ENCODE measurements around the gene GOLPH3L. TPM values are rescaled to one million over a fixed set of nuclear protein-coding genes. Genes with fewer than 3 reads are reported as not detected.

The GOLPH3L gene
- total RNA-seq, 1 donor from 2014 or later, result 29.3 TPM

GRCh38 chr1:150696590-150696989 lies 364 bp downstream of the GOLPH3L start:
- peak overlapping the region; percentile 98 for H3K4me3 Mint-ChIP-seq
- no peaks in the 10 kb centered on the region for H3K9me3 Mint-ChIP-seq
- H3K4me1 Mint-ChIP-seq, result peaks cover 7% of the 10 kb centered on the region
- H3K36me3 Mint-ChIP-seq, result peaks cover 10% of the 10 kb centered on the region
- H3K9ac ChIP-seq, result peak overlapping the region; percentile 30
- no peaks in the 10 kb centered on the region for H3F3A ChIP-seq (ENCODE audit: low read depth)
- peak overlapping the region; percentile 91 for H3K27ac Mint-ChIP-seq
- peaks cover 29% of the 10 kb centered on the region for H3K36me3 ChIP-seq
- H3K79me2 ChIP-seq (ENCODE audit: low read depth), result peaks cover 26% of the 10 kb centered on the region
- H3K4me3 ChIP-seq, result peak overlapping the region; percentile 87
- DNase-seq (ENCODE audit: low spot score), result peak; percentile 41
- H3K27ac ChIP-seq, result no peak overlapping the region
- H3K27me3 ChIP-seq, result no peaks in the 10 kb centered on the region
- H3K4me2 ChIP-seq, result peak overlapping the region; percentile 93
- no peaks in the 10 kb centered on the region for H3K9me3 ChIP-seq (ENCODE audit: low read depth)
- no peaks in the 10 kb centered on the region for H3K27me3 Mint-ChIP-seq (ENCODE audit: insufficient read depth, low read depth)
- H4K20me1 ChIP-seq (ENCODE audit: low read depth), result peaks cover 8% of the 10 kb centered on the region
- peak overlapping the region; percentile 74 for H2AFZ ChIP-seq (replicated peaks)
- TF ChIP-seq EZH2phosphoT487 (IDR thresholded peaks at IDR 0.05), result no peak
- TF ChIP-seq, protein P1, sequence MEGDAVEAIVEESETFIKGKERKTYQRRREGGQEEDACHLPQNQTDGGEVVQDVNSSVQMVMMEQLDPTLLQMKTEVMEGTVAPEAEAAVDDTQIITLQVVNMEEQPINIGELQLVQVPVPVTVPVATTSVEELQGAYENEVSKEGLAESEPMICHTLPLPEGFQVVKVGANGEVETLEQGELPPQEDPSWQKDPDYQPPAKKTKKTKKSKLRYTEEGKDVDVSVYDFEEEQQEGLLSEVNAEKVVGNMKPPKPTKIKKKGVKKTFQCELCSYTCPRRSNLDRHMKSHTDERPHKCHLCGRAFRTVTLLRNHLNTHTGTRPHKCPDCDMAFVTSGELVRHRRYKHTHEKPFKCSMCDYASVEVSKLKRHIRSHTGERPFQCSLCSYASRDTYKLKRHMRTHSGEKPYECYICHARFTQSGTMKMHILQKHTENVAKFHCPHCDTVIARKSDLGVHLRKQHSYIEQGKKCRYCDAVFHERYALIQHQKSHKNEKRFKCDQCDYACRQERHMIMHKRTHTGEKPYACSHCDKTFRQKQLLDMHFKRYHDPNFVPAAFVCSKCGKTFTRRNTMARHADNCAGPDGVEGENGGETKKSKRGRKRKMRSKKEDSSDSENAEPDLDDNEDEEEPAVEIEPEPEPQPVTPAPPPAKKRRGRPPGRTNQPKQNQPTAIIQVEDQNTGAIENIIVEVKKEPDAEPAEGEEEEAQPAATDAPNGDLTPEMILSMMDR (IDR thresholded peaks at IDR 0.05), result no peak
- peaks cover 10% of the 10 kb centered on the region for H3K4me1 ChIP-seq

- Mint-ChIP-seq H3K27ac (no peak overlapping the region), H3K4me3 (peak overlapping the region; percentile 98), H3K9me3 (no peaks in the 10 kb centered on the region), H3K36me3 (peaks cover 12% of the 10 kb centered on the region), H3K27me3 (ENCODE audit: insufficient read depth, low read depth) (no peaks in the 10 kb centered on the region), H3K4me1 (peaks cover 7% of the 10 kb centered on the region)
- Histone ChIP-seq H3F3A (ENCODE audit: low read depth) (no peaks in the 10 kb centered on the region), H3K4me2 (peak overlapping the region; percentile 93), H3K9me3 (ENCODE audit: low read depth) (no peaks in the 10 kb centered on the region), H3K4me1 (peaks cover 10% of the 10 kb centered on the region), H3K4me3 (peak overlapping the region; percentile 87), H2AFZ (replicated peaks) (no peak overlapping the region), H3K36me3 (peaks cover 31% of the 10 kb centered on the region), H3K27ac (no peak overlapping the region), H3K79me2 (ENCODE audit: low read depth) (peaks cover 26% of the 10 kb centered on the region), H3K9ac (peak overlapping the region; percentile 30), H4K20me1 (ENCODE audit: low read depth) (peaks cover 8% of the 10 kb centered on the region), H3K27me3 (no peaks in the 10 kb centered on the region)
- DNase-seq (ENCODE audit: low spot score), result no peak
- TF ChIP-seq EZH2phosphoT487 (IDR thresholded peaks at IDR 0.05), result no peak
- TF ChIP-seq EZH2 (IDR thresholded peaks at IDR 0.05), result no peak
- TF ChIP-seq, protein P1 (IDR thresholded peaks at IDR 0.05), result no peak
Observed at GRCh38 chr1:150696162-150696561, 792 bp downstream of the GOLPH3L start.

DNA sequence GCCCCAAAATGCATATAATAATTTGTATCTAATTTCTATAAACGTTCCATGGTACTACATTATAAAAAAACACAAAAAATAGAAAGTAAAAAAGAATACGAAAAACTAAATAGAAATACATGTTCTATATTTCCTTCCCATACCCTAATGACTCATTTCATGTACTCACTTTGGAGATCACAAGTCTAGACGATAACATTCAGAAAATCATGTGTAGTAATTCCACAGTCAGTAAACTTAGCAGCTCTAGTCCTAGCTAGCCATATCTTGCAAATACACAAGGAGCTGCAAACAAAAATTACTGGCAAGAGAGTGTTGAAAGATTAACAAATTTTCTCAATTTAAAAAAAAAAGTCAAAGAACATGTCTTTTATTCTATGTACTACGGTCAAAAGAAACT lies 1.4 kb downstream of the GOLPH3L start:
- Mint-ChIP-seq H3K4me3 (peak overlapping the region; percentile 69), H3K9me3 (no peaks in the 10 kb centered on the region), H3K4me1 (peaks cover 7% of the 10 kb centered on the region), H3K27me3 (ENCODE audit: insufficient read depth, low read depth) (no peaks in the 10 kb centered on the region), H3K36me3 (peaks cover 12% of the 10 kb centered on the region), H3K27ac (no peak overlapping the region)
- Histone ChIP-seq H3K4me2 (peak overlapping the region; percentile 93), H2AFZ (replicated peaks) (no peak overlapping the region), H3K27me3 (no peaks in the 10 kb centered on the region), H3K9me3 (ENCODE audit: low read depth) (no peaks in the 10 kb centered on the region), H3K27ac (no peak overlapping the region), H3K36me3 (peaks cover 31% of the 10 kb centered on the region), H3F3A (ENCODE audit: low read depth) (no peaks in the 10 kb centered on the region), H4K20me1 (ENCODE audit: low read depth) (peaks cover 8% of the 10 kb centered on the region), H3K4me1 (peaks cover 10% of the 10 kb centered on the region), H3K4me3 (peak overlapping the region; percentile 87), H3K9ac (no peak overlapping the region), H3K79me2 (ENCODE audit: low read depth) (peaks cover 26% of the 10 kb centered on the region)
- TF ChIP-seq EZH2 (IDR thresholded peaks at IDR 0.05) (no peak), EZH2phosphoT487 (IDR thresholded peaks at IDR 0.05) (no peak)
- TF ChIP-seq, protein P1 (IDR thresholded peaks at IDR 0.05), result no peak
- DNase-seq (ENCODE audit: low spot score), result no peak

All from neural progenitor cell (in vitro differentiated cells).